Cardiac muscle cell (in vitro differentiated cells and primary cell): Measurements from ENCODE around the gene COL27A1. TPM values are rescaled to one million over a fixed set of nuclear protein-coding genes. Genes with fewer than 3 reads are reported as not detected.

Experiments used
- DNase-seq, 2 donors: peaks; one replicate each; pipeline versions ENCODE4 v3.0.0 to v3.0.0-alpha.2; 2010 to 2017; ENCODE audit warnings: low read depth in 1 of 2, low spot score in 1 of 2
- H3K27ac ChIP-seq: fragments of 200-600 bp; sonication (generic); 2 replicates; pipeline ENCODE4 v1.5.1; 2016
- H3K27me3 ChIP-seq: fragments of 200-600 bp; sonication (generic); 2 replicates; pipeline ENCODE4 v1.6.0; 2016; ENCODE audit warnings: control low read depth
- H3K36me3 ChIP-seq: fragments of 200-600 bp; sonication (generic); 2 replicates; pipeline ENCODE4 v1.5.1; 2016; ENCODE audit warnings: control low read depth
- H3K4me1 ChIP-seq: fragments of 200-600 bp; sonication (generic); 2 replicates; pipeline ENCODE4 v1.8.1; 2017; ENCODE audit warnings: low read depth, mild to moderate bottlenecking, mixed run types
- H3K4me3 ChIP-seq: fragments of 200-600 bp; sonication (generic); 2 replicates; pipeline ENCODE4 v1.5.1; 2016; ENCODE audit warnings: mild to moderate bottlenecking
- H3K9me3 ChIP-seq: fragments of 200-600 bp; sonication (generic); 2 replicates; pipeline ENCODE4 v1.5.1; 2017; ENCODE audit warnings: low read depth, mild to moderate bottlenecking, control low read depth
- CTCF ChIP-seq: IDR thresholded peaks from 2 replicates; pipeline ENCODE4 v1.5.1; 2012; ENCODE audit warnings: low read depth, mild to moderate bottlenecking, low read length
- polyA plus RNA-seq: library from polyadenylated mRNA; unstranded; fragments of >200 nt; fragmentation: Nextera tagmentation; extraction: Ambion mirVana; gene quantifications from 2 replicates; pipeline ENCODE4 v1.2.1, GENCODE V29; 2016
- total RNA-seq: library from RNA; depleted of rRNA; stranded (reverse); fragments of >200 nt; gene quantifications from 2 replicates; pipeline ENCODE4 v1.2.3, GENCODE V29; 2016

Gene COL27A1
- total and polyA plus RNA-seq, 2 experiments from 2014 or later = 12.2 to 19.2 TPM

GRCh38 chr9:114357360-114357759 lies 202.0 kb downstream of the COL27A1 start:
- peaks cover 50% of the 10 kb centered on the region for H3K36me3 ChIP-seq
- no peak for TF ChIP-seq CTCF
- no peaks in the 10 kb centered on the region for H3K9me3 ChIP-seq
- no peak overlapping the region for H3K27ac ChIP-seq
- no peak overlapping the region for H3K4me3 ChIP-seq
- DNase-seq = no peak
- no peaks in the 10 kb centered on the region for H3K27me3 ChIP-seq
- H3K4me1 ChIP-seq = no peaks in the 10 kb centered on the region

GRCh38 chr9:114357911-114358328 lies 202.6 kb downstream of the COL27A1 start:
- Histone ChIP-seq H3K36me3 (peaks cover 53% of the 10 kb centered on the region), H3K4me1 (no peaks in the 10 kb centered on the region), H3K4me3 (no peak overlapping the region), H3K9me3 (no peaks in the 10 kb centered on the region), H3K27ac (no peak overlapping the region), H3K27me3 (no peaks in the 10 kb centered on the region)
- TF ChIP-seq CTCF = no peak
- DNase-seq = no peak

GRCh38 chr9:114359801-114360200 lies 204.5 kb downstream of the COL27A1 start:
- no peak for DNase-seq
- Histone ChIP-seq H3K4me3 (no peak overlapping the region), H3K36me3 (peaks cover 54% of the 10 kb centered on the region), H3K27me3 (no peaks in the 10 kb centered on the region), H3K4me1 (no peaks in the 10 kb centered on the region), H3K27ac (no peak overlapping the region), H3K9me3 (no peaks in the 10 kb centered on the region)
- no peak for TF ChIP-seq CTCF

GRCh38 chr9:114361542-114361941 lies 206.2 kb downstream of the COL27A1 start:
- H3K9me3 ChIP-seq = no peaks in the 10 kb centered on the region
- no peak for DNase-seq
- H3K27ac ChIP-seq = no peak overlapping the region
- H3K36me3 ChIP-seq = peaks cover 50% of the 10 kb centered on the region
- H3K4me3 ChIP-seq = no peak overlapping the region
- no peaks in the 10 kb centered on the region for H3K4me1 ChIP-seq
- no peak for TF ChIP-seq CTCF
- no peaks in the 10 kb centered on the region for H3K27me3 ChIP-seq

Other genes starting within 250 kb of the COL27A1 start
- gene AMBP, start 77.2 kb upstream of the COL27A1 start, total RNA-seq = not detected in 2 replicates
- gene AMBP, start 77.2 kb upstream of the COL27A1 start, polyA plus RNA-seq = 0.64 TPM in 1 of 2 replicates, not detected in the other
- gene KIF12, start 56.2 kb upstream of the COL27A1 start, total RNA-seq = 0.04 and 1.1 TPM in 2 replicates
- gene KIF12, start 56.2 kb upstream of the COL27A1 start, polyA plus RNA-seq = 0.64 and 1.6 TPM in 2 replicates
- not detected in 2 replicates for gene ORM1, start 167.6 kb downstream of the COL27A1 start, total RNA-seq
- gene ORM1, start 167.6 kb downstream of the COL27A1 start, polyA plus RNA-seq = 0.75 TPM in 1 of 2 replicates, not detected in the other
- not detected in 2 replicates for gene ORM2, start 174.3 kb downstream of the COL27A1 start, total RNA-seq
- gene ORM2, start 174.3 kb downstream of the COL27A1 start, polyA plus RNA-seq = not detected in 2 replicates
- 20.6 and 25.2 TPM in 2 replicates for gene AKNA, start 232.4 kb downstream of the COL27A1 start, total RNA-seq
- 5.7 and 10.1 TPM in 2 replicates for gene AKNA, start 232.4 kb downstream of the COL27A1 start, polyA plus RNA-seq